ENCODE results near the gene CUX1.

- TF ChIP-seq CTCF (IDR thresholded peaks at IDR 0.05) (no peak), POLR2A (IDR thresholded peaks at IDR 0.05) (no peak)
Observed at GRCh38 chr7:101937717-101938514, 120.5 kb downstream of the CUX1 start.

Data from body of pancreas (tissue), 4 donors.